CD4-positive, alpha-beta T cell treated with Interleukin-17A for 4 hours (primary cell): ENCODE results near the gene CCRL2.
"Not testable (repeated sequence)": the region's sequence is repeated elsewhere in the genome, so short reads cannot be mapped to it uniquely, and the experiment has no call there.

Experiments
- DNase-seq: peaks from one replicate; pipeline ENCODE4 v3.0.0-alpha.2; 2020; ENCODE audit warnings: mixed read lengths

The CCRL2 gene

DNA sequence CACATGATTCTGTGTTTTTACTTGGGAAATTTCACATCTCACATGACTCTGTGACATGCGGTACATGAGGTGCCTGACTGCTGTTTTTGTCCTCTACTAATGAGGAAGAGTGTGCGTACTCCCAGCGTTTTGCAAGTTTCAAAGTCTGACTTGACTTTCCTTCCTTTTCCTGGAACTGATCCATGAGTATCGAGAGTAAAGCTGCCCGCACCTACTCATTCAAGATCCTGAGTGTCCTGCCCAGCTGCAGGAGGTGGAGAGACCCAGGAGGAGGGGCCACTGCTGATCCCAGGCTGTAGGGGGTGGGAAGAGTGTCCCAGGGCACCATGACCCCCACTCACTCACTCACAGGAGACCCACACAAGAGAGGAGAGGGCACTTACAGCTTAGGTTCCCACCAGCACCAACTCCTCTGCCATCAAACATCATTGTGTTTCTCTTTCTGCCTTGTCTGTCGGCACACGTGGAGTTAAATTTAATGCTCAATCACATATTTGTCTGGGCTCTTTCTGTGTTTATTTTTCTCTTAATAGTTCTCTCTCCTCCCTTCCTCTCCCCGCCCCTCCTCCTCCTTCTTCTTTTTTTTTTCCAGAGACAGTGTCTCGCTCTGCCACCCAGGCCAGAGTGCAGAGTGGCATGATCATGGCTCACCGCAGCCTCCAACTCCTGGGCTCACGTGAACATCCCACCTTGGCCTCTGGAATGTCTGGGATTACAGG lies 1.6 kb upstream of the CCRL2 start:
- DNase-seq, result no peak

DNA sequence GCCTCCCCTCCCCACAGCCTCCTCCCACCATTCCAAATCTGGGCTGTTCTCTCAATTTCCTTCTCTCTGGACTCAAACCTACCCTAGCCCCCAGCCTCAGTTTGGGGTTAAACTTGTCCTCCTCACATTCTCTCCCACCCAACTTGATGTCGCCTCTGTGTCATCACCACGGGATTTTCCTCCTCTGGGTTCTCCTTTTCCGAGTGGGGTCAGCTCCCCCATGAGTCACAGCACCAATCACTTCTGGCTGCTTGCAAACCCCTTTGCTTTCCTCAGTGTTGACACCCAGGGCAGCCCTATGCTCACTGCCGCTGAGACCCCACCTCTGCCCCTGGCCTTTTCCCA lies 644 bp upstream of the CCRL2 start:
- DNase-seq, result no peak

DNA sequence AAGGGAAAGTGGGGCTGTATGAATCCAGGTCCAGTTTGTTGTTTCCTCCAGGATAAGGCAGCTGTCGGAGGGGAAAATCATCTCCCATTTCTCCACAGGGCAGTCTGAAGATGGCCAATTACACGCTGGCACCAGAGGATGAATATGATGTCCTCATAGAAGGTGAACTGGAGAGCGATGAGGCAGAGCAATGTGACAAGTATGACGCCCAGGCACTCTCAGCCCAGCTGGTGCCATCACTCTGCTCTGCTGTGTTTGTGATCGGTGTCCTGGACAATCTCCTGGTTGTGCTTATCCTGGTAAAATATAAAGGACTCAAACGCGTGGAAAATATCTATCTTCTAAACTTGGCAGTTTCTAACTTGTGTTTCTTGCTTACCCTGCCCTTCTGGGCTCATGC lies 911 bp downstream of the CCRL2 start:
- DNase-seq, result no peak

DNA sequence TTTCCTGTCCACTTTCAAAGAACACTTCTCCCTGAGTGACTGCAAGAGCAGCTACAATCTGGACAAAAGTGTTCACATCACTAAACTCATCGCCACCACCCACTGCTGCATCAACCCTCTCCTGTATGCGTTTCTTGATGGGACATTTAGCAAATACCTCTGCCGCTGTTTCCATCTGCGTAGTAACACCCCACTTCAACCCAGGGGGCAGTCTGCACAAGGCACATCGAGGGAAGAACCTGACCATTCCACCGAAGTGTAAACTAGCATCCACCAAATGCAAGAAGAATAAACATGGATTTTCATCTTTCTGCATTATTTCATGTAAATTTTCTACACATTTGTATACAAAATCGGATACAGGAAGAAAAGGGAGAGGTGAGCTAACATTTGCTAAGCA lies 1.8 kb downstream of the CCRL2 start:
- DNase-seq, result no peak

DNA sequence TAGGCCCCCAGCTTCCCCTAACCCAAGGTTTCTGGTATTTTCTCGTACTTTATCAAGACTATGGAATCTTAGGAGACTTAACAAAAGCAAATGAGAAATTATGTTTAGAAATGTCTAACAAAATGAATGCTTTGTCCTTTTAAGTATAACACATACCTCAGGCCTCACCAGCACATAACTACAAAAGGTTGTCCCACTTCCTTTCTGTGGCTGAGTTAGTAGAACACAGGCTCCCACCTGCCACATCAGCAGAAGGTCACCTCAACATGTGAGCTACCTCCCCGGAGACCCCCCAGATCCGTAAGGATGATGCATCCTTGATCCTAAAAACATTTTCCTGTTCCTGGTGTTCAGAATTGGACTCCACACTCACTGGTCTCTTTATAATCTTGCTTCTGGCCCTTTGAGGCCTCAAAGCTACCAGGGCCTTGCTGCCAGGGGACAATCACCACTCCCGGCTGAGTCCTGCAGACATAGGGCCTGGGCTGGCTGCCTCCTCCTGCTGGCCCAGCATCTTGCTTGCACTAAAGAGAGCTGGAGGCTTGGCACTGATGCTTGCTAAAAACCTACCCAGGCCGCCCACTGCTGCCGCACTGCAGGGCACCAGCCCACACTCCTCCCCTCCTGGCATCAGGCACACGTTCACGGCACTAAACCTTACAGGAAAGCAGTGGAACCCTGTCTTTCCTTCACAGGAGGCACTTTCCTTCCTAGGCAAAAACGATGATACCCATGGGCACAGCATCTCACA lies 2.9 kb downstream of the CCRL2 start:
- no peak for DNase-seq

DNA sequence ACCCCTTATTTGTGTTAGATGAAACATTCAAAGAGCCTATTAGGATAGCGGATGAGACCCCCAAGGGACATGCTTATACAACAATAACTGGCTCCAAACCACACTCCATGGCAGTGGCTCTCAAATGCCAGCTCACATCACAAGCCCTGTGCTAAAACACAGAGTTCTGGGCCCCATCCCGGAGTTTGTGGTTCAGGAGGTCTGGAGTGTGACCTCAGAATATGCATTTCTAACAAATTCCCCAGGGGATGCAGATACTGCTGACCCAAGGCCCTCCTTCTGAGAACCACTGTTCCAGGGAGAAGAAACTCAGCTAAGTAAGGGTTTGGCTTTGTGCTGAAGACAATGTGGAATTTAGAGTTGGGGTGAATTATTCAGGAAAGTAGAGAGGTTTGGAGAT lies 3.6 kb downstream of the CCRL2 start:
- DNase-seq, result no peak

DNA sequence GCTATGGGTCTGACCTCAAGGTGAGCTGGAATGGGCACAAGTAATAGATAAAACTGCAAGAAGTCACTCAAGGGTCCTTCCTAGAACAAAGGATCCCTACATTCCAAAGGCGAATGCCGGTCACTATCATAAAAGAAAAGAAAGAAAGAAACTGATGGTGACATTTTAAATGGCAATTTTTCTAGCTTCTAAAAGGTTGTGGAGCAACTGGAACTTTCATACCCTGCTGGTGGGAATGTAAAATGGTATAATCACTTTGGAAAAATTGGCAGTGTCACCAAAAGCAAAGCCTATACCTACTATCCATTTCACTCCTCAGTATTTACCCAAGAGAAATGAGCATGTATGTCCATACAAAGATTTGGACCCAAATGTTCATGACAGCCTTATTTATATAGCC lies 4.2 kb downstream of the CCRL2 start:
- DNase-seq, result no peak

GRCh38 chr3:46412786-46413298 lies 5.8 kb downstream of the CCRL2 start:
- no peak for DNase-seq

- no peak for DNase-seq
These were observed 6.9 kb downstream of the CCRL2 start for GRCh38 chr3:46413951-46414350.

DNA sequence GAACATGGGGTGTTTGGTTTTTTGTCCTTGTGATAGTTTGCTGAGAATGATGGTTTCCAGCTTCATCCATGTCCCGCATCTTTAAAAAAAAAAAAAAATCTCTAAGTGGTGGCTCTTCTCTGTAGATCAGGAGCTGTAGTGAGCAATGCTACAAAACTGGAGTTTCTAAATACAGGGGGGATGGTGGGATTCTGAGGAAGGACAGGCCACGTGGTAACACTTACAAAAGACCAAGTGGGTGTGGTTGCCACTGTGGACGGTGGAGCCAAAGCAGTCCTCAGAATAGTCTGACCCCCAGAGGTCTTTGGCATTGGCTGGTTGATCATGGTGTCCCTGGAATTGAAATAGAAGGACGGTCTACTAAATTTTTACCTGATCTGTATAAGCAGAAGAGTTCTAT lies 7.7 kb downstream of the CCRL2 start:
- no peak for DNase-seq

DNA sequence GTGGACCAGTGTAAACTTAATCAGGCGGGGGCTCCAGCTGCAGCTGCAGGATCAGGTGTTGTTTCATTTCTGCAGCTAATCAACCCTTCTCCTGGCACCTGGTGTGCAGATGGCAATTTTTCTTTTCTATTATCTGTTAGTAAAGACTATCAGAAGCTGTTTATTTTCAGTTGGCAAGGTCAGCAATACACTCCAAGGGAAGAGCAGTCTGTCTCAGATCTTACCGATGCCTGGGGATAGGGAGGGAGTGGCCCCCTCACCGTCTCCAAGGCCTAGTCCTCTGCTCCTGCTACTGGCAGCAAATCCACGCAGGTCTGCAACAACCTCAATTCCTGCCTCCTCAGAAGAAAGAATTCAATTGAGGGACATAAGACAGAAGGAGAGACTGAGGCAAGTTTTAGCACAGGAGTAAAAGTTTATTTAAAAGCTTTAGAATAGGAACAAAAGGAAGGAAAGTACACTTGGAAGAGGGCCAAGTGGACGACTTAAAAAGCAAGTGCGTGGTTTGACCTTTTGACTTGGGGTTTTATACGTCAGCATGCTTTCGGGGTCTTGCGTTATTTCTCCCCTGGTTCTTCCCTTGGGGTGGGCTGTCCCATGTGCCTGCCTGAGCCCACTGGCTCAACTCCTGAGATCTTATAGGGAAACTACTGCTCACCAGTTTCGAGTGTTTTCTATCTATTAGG lies 9.2 kb downstream of the CCRL2 start:
- no peak for DNase-seq

DNA sequence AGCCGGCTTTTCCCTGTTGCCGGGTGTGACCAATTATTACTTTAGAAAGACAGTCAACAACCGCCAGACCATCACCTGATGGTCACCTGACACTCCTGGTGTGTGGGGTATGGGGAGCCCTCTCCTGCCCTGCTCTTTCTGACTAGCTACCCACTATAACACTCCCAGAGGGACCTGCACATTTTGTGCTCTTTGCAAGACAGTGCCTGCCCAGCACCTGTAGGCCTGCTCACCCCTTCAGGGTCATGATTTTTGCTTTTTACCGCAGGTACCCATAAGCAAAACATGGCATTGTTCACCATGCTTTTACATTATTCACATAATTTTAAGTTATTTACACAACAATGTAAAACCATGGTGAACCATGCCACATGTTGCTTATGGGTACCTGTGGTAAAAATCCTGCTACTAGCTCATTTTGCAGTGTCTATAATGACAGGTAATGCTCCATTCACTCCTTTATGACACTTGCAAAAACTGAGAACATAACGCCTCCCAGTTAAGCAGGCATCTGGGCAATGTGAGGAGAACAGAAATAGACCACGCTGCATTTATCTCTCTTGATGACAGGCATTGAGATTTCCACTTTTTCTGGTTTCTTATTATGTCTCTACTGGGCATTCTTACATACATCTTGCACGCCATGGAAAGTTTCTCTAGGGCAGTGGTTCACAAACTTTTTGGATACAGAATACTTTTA lies 9.9 kb downstream of the CCRL2 start:
- no peak for DNase-seq

GRCh38 chr3:46417841-46418611 lies 11.0 kb downstream of the CCRL2 start:
- no peak for DNase-seq

GRCh38 chr3:46419816-46420215 lies 12.8 kb downstream of the CCRL2 start:
- no peak for DNase-seq

- no peak for DNase-seq
These were observed 13.9 kb downstream of the CCRL2 start for GRCh38 chr3:46420931-46421330.

DNA sequence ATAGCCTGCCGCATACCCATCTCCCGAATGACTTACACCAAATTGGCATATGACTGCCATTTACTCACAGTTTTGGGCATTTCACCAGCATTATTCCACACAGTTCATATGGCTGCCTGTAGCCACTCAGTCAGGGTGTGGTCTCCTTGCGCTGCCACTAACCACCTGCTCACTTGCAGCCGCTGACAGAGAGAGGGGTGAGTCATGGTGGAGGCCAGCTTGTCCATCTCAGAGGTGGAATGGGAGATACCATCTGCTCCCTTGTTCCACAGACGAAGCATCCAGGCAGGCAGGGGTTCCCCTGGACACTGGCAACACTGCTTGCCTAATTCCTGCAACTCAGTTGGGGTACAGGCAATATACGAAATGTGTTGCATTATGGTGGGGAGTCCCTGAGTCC lies 15.6 kb downstream of the CCRL2 start:
- no peak for DNase-seq

- no peak for DNase-seq
These were observed 16.5 kb downstream of the CCRL2 start for GRCh38 chr3:46423588-46423987.

GRCh38 chr3:46426476-46426875 lies 19.4 kb downstream of the CCRL2 start:
- not testable (repeated sequence) for DNase-seq

- not testable (repeated sequence) for DNase-seq
These were observed 20.3 kb downstream of the CCRL2 start for GRCh38 chr3:46427404-46427803.

DNA sequence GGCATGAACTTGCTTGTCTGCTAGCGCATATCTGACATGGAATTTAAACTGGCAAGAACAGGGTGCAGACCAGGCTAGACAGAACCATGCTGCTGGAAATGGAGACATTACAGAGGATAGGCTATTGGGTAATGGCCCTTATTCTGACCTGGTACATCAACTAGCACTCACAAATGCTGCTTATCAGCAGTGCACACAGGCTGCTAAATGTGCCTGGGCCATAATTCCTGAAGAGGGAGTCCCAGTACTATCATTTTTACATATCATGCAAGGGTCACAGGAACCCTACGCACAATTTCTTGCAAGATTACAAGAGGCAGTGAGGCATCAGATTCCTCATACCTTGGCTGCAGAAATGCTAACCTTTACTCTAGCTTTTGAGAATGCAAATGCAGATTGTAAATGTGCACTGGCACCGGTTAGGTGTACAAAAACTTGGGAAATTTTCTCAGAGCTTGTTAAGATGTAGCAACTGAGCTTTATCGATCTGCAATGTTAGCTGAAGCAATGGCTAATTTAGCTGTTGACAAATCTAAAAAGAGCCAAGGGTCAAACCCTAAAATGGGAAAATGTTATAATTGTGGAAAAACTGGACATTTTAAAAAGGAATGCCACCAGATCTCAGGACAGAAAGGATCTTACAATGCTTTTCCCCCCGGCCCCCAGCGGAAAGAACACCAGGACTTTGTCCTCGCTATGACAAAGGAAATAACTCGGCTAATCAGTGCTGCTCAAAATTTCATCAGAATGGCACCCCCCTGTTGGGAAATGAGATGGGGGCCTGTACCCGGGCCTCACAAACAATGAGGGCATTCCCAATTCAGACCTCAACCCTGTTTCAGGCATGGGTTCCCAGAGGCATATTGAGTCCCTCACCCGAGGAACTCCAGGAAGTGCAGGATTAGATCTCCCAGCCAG lies 21.1 kb downstream of the CCRL2 start:
- DNase-seq, result no peak

DNA sequence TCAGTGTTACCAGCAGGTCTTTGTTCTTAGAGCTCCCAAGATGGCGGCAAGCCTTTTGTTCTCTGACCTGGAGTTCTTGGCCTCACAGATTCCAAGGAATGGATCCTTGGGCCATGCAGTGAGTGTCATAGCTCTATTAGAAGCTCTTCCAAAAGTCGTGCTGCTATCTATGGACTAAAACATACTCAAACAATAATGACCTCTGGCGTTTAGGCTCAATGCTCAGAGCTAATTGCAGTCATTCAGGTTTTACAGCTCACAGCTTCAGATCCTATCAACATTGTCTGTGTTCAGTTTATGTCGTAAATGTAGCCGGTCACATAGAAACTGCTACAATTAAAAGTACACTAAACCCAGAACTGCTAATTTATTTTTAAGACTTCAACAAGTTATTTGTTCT lies 22.2 kb downstream of the CCRL2 start:
- no peak for DNase-seq
